Stimulated activated memory B cell treated with anti-CD40 and anti-IgM and Interleukin-4, amounts not matched to agents 10 μg/mL and 1 μg/mL and 100 μg/mL, for 72 hours (primary cell): ENCODE data around the gene ANKRD31.
"Not testable (repeated sequence)": the region's sequence is repeated elsewhere in the genome, so short reads cannot be mapped to it uniquely, and the experiment has no call there.

Source experiments
- ATAC-seq: fragments of 150-1000 bp; cut with Tn5 transposase; 2 replicates; pipeline ENCODE4 v1.10.0; 2021
- H3K27ac Mint-ChIP-seq: one replicate; pipeline ENCODE4 v1.8.0; 2022; ENCODE audit warnings: mild to moderate bottlenecking, mixed read lengths
- H3K27me3 Mint-ChIP-seq: one replicate; pipeline ENCODE4 v1.8.0; 2022; ENCODE audit warnings: mixed read lengths
- H3K36me3 Mint-ChIP-seq: one replicate; pipeline ENCODE4 v1.8.0; 2022; ENCODE audit warnings: mixed read lengths
- H3K4me1 Mint-ChIP-seq: one replicate; pipeline ENCODE4 v1.8.0; 2022; ENCODE audit warnings: mixed read lengths
- H3K4me3 Mint-ChIP-seq: one replicate; pipeline ENCODE4 v1.8.0; 2022; ENCODE audit warnings: mild to moderate bottlenecking, moderate library complexity, mixed read lengths
- H3K9me3 Mint-ChIP-seq: one replicate; pipeline ENCODE4 v1.8.0; 2022; ENCODE audit warnings: mixed read lengths

The ANKRD31 gene, protein sequence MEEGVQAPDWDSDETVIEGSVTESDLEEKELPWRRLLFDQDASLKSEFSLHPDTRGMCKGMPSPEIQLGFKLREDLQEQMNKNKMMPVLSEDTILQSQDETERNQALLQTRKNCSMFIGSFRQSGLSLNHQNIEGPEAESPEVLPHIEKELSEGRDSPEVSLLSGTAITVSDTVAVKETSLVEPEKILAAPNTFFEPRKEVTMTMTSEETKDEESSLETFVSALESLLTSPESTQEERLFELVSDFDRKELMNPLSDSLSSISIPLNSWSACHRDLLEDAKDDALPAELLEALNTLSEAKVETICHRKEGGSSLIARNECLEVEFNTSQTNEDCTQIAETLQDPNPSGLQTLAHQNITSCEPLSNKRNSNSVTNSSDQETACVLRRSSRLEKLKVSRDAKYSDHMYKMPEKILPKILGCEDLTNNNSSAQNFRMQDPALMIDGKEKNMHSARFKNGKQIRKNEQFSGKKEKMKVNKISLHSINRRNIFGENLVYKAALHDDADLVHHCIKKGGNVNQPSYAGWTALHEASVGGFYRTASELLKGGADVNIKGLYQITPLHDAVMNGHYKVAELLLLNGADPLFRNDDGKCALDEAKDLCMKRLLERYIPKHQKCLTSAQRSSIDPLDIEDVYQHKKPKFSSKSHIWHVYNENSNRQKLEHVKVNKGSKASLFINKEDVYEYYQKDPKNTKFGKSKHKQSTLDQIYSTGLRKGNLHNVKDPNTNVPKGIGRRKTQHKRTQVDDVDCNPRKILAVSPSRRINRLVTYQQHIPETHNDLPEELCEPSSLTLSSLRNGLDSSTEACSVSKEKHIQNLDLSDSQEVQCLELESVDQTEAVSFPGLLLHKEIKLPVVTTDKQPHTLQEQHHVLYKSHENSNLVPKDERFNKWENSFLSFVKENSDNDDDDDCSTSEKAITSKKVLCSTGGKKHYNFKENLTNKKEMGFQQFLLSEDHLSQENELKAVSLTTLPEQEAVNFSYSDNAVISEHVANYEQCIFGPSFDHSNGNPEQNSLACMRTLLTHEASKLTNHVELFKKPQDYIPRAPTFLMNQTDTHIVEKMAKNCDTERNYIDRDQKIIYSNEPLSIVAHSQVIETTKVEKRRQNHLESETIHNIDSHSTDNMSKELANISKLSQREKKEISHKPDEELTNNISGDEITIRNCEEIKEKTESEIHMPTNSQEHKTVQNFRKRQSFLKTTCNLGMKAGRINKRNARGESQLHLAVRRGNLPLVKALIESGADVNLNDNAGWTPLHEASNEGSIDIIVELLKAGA (N-terminal part only)

DNA sequence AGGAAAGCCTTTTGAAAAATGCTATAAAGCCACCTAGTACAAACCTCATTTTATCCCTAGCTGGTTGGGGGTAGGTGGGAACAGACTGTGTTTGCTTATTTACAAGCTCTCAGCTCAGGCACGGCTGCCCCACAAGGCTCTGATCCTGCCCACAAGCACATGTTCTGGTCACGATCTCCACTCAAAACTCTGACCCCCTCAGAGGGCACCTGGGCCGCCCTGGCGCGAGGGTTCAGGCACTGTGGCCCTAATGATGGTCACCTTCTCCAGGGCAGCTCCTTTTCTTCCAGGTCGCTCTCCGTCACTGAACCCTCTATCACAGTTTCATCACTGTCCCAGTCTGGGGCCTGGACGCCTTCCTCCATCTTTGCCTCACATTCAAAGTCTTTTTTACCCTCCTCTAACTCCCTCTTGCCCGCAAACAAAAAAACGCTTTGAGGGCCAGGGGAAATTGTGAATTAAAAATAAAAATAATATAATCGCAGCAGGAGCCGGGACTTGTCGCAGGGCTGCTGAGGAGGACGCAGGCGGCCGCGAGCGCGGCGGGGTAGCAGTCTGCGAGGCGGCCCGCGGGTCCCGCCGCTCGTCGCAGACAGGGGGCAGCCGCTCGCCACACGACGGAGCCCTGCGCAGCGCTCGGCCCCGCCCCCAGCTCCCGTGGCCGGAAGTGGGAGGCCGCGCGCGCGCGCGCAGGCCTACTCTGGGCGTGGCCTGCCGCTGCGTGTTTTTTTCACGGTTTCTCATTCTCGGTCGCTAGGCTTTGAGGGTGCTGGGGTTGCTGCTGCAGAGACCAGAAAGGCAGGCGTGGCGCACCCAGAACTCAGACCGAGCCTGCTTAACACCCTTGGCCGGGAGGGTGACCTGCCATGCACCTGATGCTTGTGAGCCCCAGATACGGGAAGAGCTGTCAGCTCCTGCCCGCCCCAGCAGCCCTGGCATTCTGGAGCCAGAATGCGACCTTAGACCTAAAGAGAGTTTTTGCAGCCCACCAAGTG is at the start of gene ANKRD31:
Gene ANKRD31, minus strand, starts transcription at position 557 of the 995 bp plus-strand sequence. Its CDS starts 192 bp downstream, at position 365.
- Mint-ChIP-seq H3K27ac (peak within 1 kb of the TSS; percentile 81), H3K27me3 (no peaks in the 10 kb centered on the region), H3K4me3 (peak within 1 kb of the TSS; percentile 96), H3K9me3 (no peaks in the 10 kb centered on the region), H3K4me1 (peaks cover 6% of the 10 kb centered on the region), H3K36me3 (no peaks in the 10 kb centered on the region)
- peak; percentile 99 for ATAC-seq

DNA sequence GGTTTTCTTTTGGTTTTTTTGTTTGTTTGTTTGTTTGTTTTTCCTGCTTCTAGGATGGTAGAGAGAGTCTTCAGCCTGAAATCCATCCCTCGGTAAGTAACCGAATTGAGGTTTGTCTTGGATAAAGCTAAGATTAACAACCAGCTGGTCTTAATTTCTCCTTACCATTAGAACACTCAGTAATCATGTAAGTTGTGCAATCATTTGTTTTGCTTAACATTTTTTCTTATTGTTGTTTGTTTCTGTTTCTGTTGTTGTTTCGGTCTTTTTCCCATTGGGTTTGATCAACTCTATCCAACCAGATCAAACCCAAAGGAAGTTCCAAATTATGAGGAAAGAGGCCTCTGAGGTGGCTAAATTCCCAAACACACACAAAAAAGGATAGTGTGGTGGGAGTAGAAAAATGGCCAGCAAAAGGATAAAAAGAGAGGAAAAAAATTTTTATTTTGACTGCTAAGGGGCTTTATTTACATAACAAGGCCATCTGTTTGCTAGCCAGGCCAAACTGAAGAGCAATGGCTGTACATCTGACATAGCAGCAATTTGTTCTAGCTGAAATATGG is 49.6 kb upstream of the ANKRD31 start:
- Mint-ChIP-seq H3K36me3 (no peaks in the 10 kb centered on the region), H3K27me3 (peaks cover 15% of the 10 kb centered on the region), H3K4me3 (no peak overlapping the region), H3K9me3 (no peaks in the 10 kb centered on the region), H3K4me1 (no peaks in the 10 kb centered on the region), H3K27ac (no peak overlapping the region)
- no peak for ATAC-seq

DNA sequence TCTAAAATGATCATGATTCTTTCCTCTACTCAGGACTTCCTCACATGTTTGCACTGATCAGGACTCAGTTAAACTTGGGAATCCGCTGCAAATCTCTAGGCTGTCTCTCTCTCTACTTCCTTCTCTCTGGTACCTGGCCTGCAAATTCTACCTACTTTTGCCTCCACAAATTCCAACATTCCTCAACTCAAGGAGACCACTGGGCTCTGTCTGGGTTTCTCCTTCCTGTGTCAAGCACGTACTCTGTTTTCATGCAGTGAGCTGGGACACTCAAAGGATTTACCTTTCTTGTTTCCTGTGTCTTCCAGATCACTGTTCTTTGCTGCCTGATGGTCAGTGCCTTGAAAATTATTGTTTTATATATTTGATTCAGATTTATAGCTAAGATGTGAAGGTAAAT is 45.9 kb upstream of the ANKRD31 start:
- Mint-ChIP-seq H3K9me3 (no peaks in the 10 kb centered on the region), H3K4me1 (no peaks in the 10 kb centered on the region), H3K27ac (no peak overlapping the region), H3K27me3 (no peaks in the 10 kb centered on the region), H3K4me3 (no peak overlapping the region), H3K36me3 (no peaks in the 10 kb centered on the region)
- ATAC-seq = no peak

GRCh38 chr5:75281716-75282465 is 45.2 kb upstream of the ANKRD31 start:
- no peaks in the 10 kb centered on the region for H3K4me1 Mint-ChIP-seq
- H3K27me3 Mint-ChIP-seq = peaks cover 3% of the 10 kb centered on the region
- no peak overlapping the region for H3K4me3 Mint-ChIP-seq
- ATAC-seq = no peak
- H3K9me3 Mint-ChIP-seq = no peaks in the 10 kb centered on the region
- no peaks in the 10 kb centered on the region for H3K36me3 Mint-ChIP-seq
- H3K27ac Mint-ChIP-seq = no peak overlapping the region

GRCh38 chr5:75279321-75279720 is 42.6 kb upstream of the ANKRD31 start:
- Mint-ChIP-seq H3K4me3 (no peak overlapping the region), H3K27me3 (peaks cover 8% of the 10 kb centered on the region), H3K27ac (no peak overlapping the region), H3K4me1 (no peaks in the 10 kb centered on the region), H3K36me3 (no peaks in the 10 kb centered on the region), H3K9me3 (no peaks in the 10 kb centered on the region)
- no peak for ATAC-seq

DNA sequence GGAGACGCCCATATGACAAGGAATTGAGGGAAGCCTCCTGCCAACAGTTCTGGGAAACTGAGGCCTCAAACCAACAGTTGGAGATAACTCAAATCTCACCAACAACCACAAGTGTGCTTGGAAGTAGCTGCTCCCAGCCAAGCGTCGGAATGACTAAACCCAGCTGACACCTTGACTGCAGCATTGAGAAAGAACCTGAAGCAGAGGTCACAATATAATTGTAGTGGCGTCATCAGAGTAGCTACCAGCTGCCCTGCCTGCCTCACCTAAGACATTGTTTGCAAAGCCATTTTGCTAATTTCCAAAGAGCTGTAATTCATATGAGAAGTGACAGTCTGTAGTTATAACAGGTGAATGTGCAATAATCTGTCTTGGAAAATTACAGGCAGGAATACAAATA is 40.8 kb upstream of the ANKRD31 start:
- H3K9me3 Mint-ChIP-seq = peaks cover 5% of the 10 kb centered on the region
- no peak for ATAC-seq
- H3K4me1 Mint-ChIP-seq = no peaks in the 10 kb centered on the region
- H3K36me3 Mint-ChIP-seq = no peaks in the 10 kb centered on the region
- peaks cover 8% of the 10 kb centered on the region for H3K27me3 Mint-ChIP-seq
- no peak overlapping the region for H3K27ac Mint-ChIP-seq
- no peak overlapping the region for H3K4me3 Mint-ChIP-seq

- Mint-ChIP-seq H3K27me3 (peaks cover 8% of the 10 kb centered on the region), H3K9me3 (peaks cover 8% of the 10 kb centered on the region), H3K4me1 (no peaks in the 10 kb centered on the region), H3K4me3 (no peak overlapping the region), H3K27ac (no peak overlapping the region), H3K36me3 (no peaks in the 10 kb centered on the region)
- ATAC-seq = no peak
Observed at GRCh38 chr5:75275756-75276155, 39.1 kb upstream of the ANKRD31 start.

DNA sequence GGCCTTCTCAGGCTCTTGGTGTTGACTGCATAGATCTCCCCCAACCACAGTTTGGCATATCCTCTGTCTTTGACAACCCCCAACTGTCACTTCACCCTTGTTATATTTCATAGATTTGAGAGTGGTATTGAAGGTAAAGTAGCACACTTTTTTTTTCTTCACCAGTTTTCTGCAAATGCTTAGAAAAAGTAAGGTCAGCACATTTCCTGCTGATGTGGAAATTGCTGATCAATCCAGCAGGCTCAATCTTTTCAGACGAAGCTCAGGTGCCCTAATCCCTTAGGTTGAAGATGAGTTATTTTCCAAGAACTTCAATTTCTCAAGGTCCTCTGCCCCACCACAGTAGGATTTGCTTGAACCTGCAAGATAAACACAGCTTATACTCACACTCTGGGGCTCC is 38.5 kb upstream of the ANKRD31 start:
- Mint-ChIP-seq H3K4me3 (no peak overlapping the region), H3K4me1 (no peaks in the 10 kb centered on the region)

DNA sequence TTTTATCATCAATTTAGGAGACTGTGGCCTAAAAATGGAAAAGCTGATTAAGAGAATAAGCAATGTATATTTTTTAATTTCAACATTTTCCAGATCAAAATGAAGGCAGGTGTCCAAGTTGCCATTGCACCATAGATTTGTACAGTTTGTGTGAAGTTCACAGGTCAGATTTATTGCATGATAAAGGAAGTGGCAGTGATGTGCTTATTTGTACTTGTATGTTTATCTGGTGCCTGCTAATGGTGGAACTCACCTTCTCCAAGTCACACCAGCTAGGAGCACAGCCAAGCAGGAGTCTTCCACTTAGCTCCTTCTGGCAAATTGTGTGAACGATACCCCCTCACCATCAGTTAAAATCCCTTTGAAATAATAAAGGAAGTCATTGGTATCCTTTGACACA is 37.8 kb upstream of the ANKRD31 start:
- H3K4me1 Mint-ChIP-seq = no peaks in the 10 kb centered on the region
- no peak overlapping the region for H3K27ac Mint-ChIP-seq

More for the DNA sequence above, 38.5 kb upstream of the ANKRD31 start:
- no peak for ATAC-seq
- no peak overlapping the region for H3K27ac Mint-ChIP-seq
- peaks cover 8% of the 10 kb centered on the region for H3K27me3 Mint-ChIP-seq
- no peaks in the 10 kb centered on the region for H3K36me3 Mint-ChIP-seq
- H3K9me3 Mint-ChIP-seq = peaks cover 8% of the 10 kb centered on the region

DNA sequence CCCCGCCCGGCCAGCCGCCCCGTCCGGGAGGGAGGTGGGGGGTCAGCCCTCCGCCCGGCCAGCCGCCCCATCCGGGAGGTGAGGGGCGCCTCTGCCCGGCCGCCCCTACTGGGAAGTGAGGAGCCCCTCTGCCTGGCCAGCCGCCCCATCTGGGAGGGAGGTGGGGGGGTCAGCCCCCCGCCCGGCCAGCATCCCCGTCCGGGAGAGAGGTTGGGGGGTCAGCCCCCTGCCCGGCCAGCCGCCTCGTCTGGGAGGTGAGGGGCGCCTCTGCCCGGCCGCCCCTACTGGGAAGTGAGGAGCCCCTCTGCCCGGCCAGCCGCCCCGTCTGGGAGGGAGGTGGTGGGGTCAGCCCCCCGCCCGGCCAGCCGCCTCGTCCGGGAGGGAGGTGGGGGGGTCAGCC is 33.9 kb upstream of the ANKRD31 start:
- H3K27me3 Mint-ChIP-seq, H3K4me1 Mint-ChIP-seq, H3K4me3 Mint-ChIP-seq, H3K36me3 Mint-ChIP-seq, H3K27ac Mint-ChIP-seq, ATAC-seq: not testable (repeated sequence)
- peaks cover 14% of the 10 kb centered on the region for H3K9me3 Mint-ChIP-seq

More for the DNA sequence above, 37.8 kb upstream of the ANKRD31 start:
- no peak for ATAC-seq
- Mint-ChIP-seq H3K4me3 (no peak overlapping the region), H3K36me3 (no peaks in the 10 kb centered on the region), H3K9me3 (peaks cover 10% of the 10 kb centered on the region), H3K27me3 (peaks cover 8% of the 10 kb centered on the region)

DNA sequence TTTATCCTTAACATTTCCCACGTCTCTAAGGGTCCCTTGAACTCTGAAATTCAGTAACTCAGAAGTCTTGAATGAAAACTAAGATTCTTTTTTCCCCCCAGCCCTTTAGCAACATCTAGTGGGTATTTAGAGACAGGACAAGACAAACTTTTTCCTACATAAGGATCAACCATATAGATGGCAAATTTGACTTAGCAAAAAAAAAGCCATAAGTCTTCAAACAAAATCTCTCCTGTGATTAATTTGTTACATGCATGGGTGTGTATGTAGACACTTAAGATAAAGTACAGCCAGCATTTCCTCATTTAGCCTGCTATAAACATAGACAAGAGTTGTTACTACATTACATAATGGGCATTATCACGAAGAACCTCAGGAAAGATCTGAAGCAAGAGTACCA is 29.1 kb upstream of the ANKRD31 start:
- ATAC-seq = no peak
- H3K27me3 Mint-ChIP-seq = peaks cover 6% of the 10 kb centered on the region
- H3K4me1 Mint-ChIP-seq = no peaks in the 10 kb centered on the region
- no peak overlapping the region for H3K4me3 Mint-ChIP-seq
- H3K27ac Mint-ChIP-seq = no peak overlapping the region
- H3K36me3 Mint-ChIP-seq = no peaks in the 10 kb centered on the region
- peaks cover 6% of the 10 kb centered on the region for H3K9me3 Mint-ChIP-seq

GRCh38 chr5:75262271-75262670 is 25.6 kb upstream of the ANKRD31 start:
- Mint-ChIP-seq H3K27me3 (peaks cover 17% of the 10 kb centered on the region), H3K9me3 (no peaks in the 10 kb centered on the region)
- no peak for ATAC-seq

DNA sequence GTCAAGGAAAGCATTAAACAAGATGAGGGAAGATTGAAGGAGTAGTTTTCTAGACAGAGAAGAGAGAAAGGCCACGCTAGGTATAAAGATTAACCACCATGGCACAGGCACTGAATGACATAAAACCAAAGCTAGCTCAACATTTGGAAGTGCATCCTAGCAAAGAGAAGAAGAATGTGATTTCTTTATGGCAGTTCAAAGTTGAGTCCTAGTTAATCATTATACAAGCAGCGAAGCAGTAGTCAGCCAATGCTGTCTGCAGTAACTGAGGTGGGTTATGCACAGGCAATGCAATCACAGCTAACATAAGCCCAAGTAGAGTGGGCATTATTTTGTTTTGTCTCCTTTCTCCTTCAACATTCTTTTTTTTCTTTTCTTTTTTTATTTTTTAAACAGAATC is 24.0 kb upstream of the ANKRD31 start:
- Mint-ChIP-seq H3K4me3 (no peak overlapping the region), H3K36me3 (peaks cover 9% of the 10 kb centered on the region), H3K27me3 (peaks cover 32% of the 10 kb centered on the region), H3K27ac (no peak overlapping the region), H3K9me3 (peaks cover 8% of the 10 kb centered on the region), H3K4me1 (no peaks in the 10 kb centered on the region)
- no peak for ATAC-seq

More at GRCh38 chr5:75262271-75262670, 25.6 kb upstream of the ANKRD31 start:
- Mint-ChIP-seq H3K36me3 (no peaks in the 10 kb centered on the region), H3K4me1 (no peaks in the 10 kb centered on the region), H3K27ac (no peak overlapping the region), H3K4me3 (no peak overlapping the region)
